ENCODE results near the gene RPS28.

DNA sequence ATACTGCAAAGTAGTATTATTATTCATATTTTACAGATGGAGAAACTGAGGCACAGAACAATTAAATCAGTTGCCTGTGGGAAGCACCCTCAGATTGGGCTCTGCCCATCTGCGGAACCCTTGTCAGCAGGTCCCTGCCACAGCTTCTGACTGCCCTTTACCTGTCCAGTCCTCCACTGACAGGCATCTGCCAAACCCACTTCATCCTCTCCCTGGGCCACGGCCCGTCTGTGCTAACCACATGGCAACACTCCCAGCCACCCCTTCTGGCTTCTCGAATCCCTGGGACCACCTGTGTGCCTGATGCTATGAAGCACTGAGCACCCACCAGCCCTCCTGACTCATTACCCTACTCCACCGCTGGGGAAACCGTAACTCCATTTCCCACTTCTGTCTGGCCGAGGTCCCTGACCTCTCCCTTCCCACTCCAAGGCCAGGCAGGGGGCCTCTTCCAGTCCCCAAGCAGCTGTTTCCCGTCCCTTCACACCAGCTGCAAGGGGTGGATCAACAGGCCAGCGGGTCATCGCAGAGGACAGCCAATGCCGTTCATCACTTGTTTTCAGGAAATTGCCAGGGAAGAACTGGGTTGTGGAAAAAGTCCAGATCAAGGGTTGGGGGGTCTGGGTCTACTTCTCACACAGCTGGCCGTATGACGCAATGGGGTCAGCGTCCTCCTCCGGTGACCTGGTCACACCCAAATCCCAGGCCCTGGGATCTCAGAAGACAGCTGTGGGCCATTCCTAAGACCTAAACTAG, 19.2 kb downstream of the RPS28 start:
- TF ChIP-seq, protein P1, sequence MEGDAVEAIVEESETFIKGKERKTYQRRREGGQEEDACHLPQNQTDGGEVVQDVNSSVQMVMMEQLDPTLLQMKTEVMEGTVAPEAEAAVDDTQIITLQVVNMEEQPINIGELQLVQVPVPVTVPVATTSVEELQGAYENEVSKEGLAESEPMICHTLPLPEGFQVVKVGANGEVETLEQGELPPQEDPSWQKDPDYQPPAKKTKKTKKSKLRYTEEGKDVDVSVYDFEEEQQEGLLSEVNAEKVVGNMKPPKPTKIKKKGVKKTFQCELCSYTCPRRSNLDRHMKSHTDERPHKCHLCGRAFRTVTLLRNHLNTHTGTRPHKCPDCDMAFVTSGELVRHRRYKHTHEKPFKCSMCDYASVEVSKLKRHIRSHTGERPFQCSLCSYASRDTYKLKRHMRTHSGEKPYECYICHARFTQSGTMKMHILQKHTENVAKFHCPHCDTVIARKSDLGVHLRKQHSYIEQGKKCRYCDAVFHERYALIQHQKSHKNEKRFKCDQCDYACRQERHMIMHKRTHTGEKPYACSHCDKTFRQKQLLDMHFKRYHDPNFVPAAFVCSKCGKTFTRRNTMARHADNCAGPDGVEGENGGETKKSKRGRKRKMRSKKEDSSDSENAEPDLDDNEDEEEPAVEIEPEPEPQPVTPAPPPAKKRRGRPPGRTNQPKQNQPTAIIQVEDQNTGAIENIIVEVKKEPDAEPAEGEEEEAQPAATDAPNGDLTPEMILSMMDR (IDR thresholded peaks at IDR 0.05): no peak
- TF ChIP-seq POLR2A (IDR thresholded peaks at IDR 0.05): no peak
